Measurements from ENCODE around the gene RBMS1.

GRCh38 chr2:160423126-160423525 is 70.5 kb downstream of the RBMS1 start:
- TF ChIP-seq CTCF (IDR thresholded peaks at IDR 0.05) (no peak), POLR2AphosphoS5 (IDR thresholded peaks at IDR 0.05; ENCODE audit: insufficient read depth in 1 of 2, low read depth in 1 of 2) (no peak), POLR2A (IDR thresholded peaks at IDR 0.05) (no peak)

Measured in vagina (tissue), 2 donors.